Measurements from ENCODE around the gene TBL2.
A peak's percentile ranks its signal among the peaks of the same experiment; 100 is the strongest.
"Not testable (repeated sequence)": the region's sequence is repeated elsewhere in the genome, so short reads cannot be mapped to it uniquely, and the experiment has no call there.

The TBL2 gene

DNA sequence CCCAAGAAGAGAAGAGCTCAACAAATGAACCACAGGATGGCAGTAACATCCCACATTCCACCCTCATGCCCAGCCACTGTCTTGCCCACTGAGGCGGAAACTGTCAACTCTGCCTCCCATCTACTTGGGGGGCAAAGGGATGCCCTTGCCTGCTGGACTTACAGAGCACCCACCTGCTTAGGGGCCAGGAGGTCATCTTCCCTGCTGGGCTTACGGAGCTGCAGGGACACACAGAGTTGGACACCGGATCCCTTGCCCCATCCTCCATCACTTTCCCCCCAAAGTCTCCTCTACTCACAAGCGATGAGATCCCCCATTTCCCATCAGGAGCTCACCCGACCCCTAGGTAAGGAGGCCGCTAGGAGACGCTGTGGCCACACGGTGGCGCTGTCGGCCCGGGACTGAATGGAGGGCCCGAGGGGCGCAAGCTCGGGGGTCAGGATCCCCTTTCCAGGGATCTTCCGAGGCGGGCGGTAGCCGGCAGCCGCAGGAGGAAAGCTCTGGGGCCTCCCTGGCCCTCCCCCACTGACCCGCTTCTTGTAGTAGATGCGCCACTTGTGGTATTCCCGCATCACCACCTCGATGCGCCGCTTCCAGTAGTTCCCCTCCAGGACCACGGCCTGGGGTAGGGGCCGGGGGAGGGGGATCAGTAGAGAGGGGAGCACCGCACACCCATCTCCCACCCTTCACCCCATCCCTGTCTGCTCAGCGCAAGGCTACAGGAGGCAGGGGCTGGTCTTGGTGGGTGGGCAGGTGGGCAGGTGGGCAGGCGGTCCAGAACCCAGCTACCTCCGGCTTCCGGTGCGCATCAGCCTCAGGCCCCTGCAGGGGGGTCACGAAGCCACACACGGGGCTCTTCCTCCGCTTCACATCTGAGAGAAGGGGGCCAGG, 28.7 kb upstream of the TBL2 start:
- DNase-seq (ENCODE audit: extremely low read depth in 1 of 2, low read depth in 1 of 2) = peak; percentile 26 to 59

DNA sequence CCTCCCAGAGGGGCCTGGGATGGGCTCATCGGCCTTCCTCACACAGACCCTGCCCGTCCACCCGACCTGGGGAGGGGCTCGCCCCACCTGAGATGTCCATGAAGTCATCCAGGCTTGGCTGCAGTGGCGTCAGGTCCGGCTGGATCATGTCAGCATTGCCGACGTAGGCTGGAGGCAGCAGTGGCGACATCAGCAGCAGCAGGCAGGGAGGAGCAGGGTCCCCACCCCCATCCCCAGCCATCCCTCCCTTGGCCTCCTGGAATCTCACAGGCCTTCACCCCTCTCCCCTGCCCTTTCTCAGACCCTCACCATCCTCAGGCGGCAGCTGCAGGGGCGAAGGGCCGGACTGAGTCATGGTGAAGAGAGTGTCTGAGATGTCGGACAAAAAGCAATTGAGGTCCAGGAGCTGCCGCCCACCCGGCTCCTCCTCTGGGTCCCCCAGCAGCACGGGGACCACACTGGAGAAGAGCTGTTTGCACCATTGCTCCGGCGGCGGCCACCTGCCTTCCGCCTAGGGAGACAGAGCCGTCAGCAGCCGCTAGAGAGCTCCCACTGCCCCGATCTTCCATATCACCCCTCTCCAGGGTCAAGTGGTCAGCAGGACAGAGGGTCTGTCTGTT, 27.3 kb upstream of the TBL2 start:
- DNase-seq (ENCODE audit: extremely low read depth in 1 of 2, low read depth in 1 of 2) = no peak

DNA sequence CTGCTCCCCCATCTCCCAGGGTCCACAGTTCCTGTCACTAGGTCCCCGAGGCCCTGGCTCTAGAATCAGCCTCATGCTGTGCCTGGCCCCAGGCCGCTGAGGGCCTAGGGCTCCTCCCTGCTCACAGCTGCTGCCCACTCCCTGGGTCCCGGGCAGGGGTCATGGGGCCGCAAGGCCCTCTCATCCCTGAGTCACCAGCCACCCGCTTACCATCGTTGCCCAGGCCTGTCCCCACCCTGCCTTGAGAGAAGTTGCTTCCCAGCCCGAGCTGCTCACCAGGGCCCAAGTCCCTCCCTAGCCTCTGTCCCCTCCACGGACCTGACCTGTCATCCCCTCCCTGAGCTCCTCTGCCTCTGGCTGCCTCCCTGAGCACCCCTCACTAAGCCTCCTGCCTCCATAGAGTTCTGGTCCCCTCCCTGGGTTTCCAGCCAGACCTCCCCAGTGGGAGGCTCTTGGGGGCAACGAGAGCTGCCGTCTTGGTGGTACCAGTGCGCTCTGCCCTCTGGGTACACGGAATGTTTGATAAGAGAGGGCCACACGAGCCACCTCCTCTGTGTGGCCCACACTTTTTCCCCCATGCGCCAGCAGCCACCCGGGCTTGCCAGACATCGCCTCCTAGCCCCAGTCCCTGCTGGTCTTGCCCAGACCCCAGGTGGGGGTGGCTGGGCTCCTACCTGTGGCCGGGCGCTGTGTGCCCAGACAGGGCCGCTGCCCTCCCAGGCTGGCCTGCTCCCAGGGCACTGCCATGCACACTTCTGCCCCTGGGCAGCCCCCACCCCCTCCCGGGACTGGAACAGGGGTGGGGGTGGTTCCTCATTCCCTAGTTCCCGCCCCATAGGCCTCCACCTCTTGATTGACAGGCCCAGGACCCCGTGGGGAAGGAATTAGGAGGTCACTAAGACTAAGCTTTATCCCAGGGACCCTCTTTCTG, 24.6 kb upstream of the TBL2 start:
- no peak for DNase-seq (ENCODE audit: extremely low read depth in 1 of 2, low read depth in 1 of 2)

DNA sequence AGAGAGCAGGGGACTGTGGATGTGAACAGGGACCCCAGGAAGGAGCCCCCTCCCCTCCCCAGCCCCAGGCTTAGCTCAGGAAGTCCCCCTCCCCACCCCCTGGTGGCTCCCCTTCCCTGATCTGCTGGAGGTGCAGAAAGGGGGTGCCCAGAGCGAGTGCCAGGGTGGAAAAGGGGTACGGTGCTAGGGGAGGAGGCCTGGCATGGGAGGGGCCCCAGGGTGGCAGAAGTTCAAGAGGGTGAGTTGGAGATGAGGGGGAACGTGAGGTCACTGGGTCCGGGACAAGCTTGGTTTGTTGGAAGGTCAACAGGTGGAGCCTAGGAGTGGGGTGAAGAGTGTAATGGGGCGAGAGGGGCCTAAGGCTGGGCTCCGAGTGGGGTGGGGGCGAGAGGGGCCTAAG, 21.5 kb upstream of the TBL2 start:
- DNase-seq (ENCODE audit: extremely low read depth in 1 of 2, low read depth in 1 of 2) = no peak

DNA sequence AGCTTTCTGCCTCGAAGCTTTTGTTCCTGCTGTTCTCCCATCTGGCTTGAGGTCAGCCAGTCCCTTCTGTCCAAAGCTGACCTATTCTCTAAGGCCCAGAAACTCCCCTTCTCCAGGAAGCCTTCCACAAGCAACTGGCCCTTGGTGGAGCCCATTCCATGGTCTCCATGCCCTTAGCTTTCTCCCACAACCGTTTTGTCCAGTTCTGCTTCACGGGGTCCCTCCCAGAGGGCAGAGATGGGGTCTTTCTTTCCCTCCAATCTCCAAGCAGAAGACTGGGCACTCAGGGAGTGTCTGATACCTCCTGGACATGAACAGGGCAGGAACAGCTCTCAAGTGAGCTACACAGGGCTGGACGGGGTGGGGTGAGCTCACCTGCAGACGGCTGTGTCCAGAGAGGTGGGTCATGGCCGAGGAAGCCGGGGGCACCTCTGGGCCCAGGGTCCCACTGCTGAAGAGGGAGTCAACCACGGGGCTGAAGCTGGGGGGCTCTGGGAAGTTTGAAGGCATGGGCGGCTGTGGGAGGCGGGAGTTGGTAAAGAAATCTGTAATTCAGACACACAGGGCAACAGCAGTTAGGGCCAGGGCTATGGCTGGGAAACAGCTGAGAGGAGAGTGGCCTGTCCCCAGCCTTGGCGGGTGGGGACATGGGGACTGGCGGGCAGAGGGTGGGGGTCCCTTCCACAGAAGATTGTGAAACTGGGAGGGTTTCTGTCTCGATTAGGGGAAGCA, 20.9 kb upstream of the TBL2 start:
- DNase-seq (ENCODE audit: extremely low read depth in 1 of 2, low read depth in 1 of 2) = no peak

DNA sequence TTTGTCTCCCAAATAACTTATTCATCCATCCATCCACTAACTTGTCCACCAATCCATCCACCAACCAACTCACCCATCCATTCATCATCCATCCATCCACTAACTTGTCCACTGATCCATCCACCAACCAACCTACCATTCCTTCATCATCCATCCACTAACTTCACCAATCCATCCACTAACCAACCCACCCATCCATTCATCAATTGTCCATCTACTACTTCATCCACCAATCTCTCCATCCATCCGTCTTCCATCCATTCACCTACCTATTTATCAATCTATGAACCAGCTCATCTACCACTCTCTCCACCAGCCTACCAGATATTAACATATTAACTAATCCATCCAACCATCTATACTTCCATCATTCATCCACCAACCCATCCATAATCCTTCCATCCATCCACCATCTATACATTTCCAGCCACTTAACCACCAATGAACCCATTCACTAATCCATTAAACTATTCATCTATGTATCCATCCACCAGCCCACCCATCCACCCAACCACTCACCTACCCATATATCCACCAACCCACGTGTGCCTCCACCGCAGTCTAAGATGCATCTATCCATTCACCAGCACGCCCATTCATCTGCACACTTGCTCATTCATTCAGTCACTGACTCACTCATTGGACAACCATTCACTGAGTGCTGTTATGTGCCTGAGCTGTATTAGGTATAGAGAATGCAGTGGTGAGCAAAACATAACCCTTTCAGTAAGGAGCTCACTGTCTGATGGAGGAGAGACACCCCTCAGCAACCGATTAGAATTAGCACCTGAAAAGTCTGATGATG, 19.8 kb upstream of the TBL2 start:
- DNase-seq (ENCODE audit: extremely low read depth in 1 of 2, low read depth in 1 of 2) = no peak

DNA sequence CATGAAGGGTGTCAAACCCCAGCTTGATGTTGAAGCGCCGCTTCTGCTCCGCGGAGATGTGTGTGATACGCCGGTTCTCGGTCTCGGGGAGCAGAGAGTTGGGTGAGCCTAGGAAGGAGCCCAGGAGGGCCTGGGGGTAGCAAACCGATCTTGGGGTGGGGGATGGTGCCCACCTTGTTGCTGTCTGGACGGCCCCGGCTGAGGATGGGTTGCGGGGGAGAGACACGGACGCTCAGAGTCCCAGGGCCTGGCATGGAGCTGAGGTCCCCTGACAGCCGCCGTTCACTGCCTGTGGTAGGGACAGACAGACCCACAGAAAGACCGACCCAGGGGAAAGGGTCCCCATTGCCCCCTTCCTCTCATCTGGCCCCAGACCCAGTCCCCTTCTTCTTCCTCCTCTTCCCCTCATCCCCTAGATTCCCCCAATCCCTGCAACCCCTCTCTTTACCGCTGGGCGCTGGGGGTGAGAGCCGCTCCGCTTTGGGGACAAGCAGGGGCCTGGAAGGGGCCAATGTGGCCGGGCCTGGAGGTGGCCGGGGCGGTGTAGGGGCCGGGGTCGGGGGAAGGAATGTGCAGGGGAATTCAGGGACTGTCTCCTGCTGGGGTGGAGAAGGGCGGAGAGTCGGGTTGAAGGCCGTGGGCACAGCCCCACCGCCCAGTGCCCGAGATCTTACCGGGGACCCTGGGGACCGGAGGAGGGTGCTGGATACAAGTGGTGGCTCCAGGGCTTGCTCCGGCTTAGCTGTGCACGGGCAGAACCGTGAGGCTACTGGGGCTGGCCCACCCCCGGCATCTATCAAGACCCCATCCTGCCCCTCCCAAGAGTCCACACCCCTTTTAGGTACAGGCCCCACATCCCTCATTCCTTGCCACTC, 18.0 kb upstream of the TBL2 start:
- no peak for DNase-seq (ENCODE audit: extremely low read depth in 1 of 2, low read depth in 1 of 2)

DNA sequence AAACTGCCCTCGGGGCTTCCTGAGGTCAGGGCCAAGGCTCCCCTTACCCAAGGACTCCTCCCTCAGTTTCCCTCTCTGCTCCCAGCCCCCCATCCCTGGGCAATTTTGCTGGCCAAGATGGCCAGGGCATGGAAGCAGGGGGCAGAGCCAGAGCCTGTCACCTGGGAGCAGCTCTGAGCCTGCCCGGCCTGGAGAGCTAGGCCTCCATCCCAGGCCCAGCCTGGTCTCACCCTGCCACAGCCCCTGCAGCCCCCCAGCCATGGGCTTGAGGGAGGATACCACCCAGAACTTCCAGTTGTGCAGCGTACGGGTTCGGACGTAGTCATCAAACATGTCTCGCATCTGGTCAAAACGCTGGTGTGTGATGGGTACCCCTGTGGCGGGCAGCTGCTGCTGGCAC, 17.0 kb upstream of the TBL2 start:
- no peak for DNase-seq (ENCODE audit: extremely low read depth in 1 of 2, low read depth in 1 of 2)

DNA sequence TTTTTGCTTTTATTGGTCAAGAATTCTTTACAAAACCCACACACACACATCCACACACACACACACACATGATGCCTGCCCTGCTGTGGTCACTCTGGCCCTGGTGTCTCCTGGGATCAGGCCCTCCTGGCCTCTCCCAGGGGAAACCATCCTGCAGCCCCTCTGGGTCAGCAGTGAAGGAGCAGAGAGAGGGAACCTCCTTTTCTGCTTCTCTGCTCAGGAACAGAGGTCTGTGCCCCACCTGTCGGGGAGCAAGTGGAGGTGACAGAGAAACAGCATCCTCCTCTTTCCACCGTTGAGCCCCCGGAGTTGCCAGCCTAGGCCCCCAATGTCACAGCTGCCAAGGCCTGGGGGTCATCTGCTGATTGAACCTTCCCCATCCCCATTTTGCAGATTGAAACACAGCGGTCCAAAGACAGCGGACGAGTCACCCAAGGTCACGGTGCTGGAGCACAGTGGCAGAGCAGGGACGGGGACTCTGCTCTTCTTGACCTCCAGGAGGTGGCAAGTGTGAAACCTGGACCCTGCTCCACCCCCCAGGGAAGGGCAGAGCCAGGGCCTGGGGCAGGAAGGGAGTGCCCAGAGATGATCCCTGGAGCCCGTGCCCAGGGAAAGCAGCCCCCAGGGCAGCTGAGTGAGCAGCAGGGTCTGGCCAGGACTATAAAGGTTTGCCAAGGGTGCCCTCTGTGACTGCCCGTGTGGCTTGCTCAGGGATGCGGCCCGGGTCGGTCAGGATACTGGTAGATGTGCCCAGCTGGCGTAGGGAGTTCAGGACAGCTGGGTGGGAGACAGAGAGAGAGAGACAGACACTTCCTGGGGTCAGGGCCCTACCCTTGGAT, 15.0 kb upstream of the TBL2 start:
- no peak for DNase-seq (ENCODE audit: extremely low read depth in 1 of 2, low read depth in 1 of 2)

DNA sequence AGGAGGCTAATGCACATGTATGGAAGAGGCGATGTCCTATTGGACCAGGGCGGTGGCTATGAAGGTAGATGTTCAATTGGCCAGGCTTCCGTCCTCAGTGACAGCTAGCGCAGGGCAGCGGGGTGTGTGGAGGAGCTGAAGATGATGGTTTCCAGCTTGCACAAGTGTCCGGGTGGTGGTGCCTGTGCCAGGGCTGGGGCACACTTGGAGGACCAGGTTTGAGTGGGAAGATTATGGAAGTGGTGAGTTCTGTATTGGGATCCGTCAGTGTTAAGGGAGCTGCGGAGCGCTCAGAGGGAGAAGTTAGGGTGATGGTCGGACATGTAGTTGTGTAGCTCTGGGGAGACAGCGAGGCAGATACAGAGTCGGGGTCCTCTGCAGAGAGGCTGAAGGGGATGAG, 8.5 kb upstream of the TBL2 start:
- no peak for DNase-seq (ENCODE audit: extremely low read depth in 1 of 2, low read depth in 1 of 2)

DNA sequence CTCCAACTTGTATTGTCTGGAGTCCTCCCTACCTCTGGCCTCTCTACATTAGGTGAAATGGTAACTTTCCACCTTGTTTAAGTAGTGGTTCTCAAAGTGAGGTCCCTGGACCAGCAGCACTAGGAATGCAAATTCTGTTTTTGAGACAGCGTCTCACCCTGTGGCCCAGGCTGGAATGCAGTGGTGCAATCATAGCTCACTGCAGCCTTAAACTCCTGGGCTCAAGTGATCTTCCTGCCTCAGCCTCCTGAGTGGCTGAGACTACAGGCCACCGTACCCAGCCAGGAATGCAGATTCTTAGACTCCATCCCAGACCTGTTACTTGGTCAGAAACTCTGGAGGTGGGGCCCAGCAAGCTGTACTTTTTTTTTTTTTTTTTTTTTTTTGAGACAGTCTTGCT, 6.8 kb upstream of the TBL2 start:
- no peak for DNase-seq (ENCODE audit: extremely low read depth in 1 of 2, low read depth in 1 of 2)

DNA sequence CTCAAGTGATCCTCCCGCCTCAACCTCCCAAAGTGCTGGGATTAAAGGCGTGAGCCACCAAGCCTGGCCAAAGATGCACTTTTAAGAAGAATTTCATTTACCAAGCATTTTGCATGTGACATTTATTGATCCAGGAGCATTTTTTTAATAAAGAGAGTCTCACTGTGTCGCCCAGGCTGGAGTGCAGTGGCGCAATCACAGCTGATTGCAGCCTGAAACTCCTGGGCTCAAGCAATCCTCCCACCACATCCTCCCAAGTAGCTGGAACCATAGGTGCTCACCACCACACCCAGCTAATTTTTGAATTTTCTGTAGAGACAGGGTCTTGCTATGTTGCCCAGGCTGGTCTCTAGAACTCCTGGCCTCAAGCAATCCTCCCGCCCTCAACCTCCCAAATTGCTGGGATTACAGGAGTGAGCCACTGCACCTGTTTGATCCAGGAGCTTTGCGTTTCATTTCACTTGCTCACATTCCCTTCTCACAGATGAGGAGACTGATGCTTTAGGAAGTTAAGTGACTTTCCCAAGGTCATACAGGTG, 4.4 kb upstream of the TBL2 start:
- DNase-seq (ENCODE audit: extremely low read depth in 1 of 2, low read depth in 1 of 2) = no peak

DNA sequence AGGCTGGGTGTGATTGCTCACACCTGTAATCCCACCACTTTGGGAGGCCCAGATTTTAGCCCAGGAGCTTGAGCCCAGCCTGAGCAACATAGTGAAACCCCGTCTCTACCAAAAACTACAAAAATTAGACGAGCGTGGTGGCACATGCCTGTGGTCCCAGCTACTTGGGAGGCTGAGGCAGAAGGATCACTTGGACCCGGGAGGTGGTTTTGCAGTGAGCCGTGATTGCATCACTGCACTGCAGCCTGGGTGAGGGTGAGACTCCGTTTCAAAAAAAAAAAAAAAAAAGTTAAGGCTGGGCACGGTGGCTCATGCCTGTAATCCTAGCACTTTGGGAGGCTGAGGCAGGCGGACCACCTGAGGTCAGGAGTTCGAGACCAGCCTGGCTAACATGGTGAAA, 2.6 kb upstream of the TBL2 start:
- DNase-seq (ENCODE audit: extremely low read depth in 1 of 2, low read depth in 1 of 2) = not testable (repeated sequence)

DNA sequence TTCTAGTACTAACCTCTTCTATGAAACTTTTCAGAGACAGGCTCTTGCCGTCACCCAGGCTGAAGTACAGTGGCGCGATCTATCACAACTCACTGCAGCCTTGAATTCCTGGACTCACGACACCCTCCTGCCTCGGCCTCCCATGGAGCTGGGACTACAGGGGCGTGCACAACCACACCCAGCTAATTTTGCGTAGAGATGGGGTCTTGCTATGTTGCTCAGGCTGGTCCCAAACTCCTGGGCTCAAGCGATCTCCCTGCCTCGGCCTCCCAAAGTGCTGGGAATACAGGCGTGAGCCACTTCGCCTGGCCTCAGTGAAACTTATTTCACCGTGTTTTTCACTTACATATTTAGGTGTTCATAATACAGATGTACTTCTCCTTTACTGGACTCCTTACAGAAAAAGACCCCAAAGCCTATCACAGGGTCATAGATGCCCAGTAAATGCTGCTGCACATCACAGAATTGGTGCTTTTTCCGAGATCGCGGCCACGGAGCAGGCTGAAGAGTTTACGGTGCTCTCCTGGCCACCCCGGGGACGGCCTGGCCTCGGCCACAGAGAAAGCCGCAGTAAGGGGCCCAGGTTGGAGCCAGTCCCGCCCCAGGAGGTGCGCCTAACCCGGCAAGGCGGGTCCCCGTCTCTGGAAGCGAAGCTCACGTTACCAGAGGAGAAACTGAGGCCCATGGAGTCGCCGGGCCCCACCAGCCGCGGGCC, 595 bp downstream of the TBL2 start:
- no peak for DNase-seq (ENCODE audit: extremely low read depth in 1 of 2, low read depth in 1 of 2)

DNA sequence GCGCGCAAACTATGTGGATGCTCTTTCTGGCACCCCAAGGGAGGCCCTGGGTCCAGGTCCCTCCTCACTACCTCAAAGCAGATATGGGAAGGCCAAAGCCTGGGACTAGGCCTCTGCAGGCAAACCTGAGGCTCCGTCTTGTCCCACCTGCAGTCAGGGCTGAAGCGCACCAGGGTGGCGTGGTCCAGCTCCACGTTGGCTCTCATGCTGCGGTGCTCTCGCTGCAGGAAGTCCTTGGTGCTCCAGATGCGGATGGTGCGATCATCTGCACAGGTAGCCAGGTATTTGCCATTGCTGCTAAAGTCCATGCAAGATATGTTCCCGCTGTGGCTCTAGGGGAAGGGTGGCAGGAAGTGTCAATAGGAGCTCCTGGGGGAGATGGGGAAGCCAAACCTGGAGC, 4.6 kb downstream of the TBL2 start:
- DNase-seq (ENCODE audit: extremely low read depth in 1 of 2, low read depth in 1 of 2) = no peak

DNA sequence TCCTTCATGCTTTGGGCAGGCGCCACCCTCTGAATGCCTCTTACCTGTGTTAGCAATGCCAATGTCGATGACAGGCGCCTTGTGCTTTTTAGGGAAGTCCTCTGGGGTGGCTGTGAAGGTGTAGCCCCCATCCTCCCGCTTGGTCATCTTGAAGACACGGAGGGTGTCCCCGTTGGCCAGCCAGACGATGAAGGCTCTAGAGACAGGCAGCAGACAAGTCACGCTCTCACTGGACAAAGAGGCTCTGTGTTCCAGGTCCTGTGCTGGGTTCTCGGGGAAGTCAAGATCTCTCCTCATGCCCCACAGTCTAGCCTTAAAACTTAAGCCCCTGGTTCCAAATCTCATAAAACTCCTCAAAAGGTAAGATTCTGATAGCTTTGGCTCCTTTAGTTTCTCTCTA, 5.1 kb downstream of the TBL2 start:
- DNase-seq (ENCODE audit: extremely low read depth in 1 of 2, low read depth in 1 of 2) = no peak

DNA sequence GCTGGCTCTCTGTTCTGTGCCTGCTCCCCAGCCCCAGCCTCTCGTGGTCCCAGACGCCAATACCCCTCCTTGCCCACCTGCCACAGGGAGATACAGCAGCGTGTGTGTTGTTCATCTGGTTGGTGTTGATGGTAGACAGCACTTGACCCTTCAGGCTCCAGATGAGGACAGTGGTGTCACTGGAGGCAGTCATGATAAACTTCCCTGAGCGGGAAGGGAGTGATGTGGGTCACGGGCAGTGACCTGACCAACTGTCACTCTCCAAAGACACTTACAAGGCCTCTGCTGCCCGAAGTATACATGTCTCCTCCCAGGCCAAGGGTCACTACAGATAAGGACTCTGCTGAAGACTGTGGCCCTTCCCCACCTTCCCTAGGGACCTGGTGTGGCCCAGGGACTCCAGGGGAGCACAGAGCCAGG, 5.6 kb downstream of the TBL2 start:
- no peak for DNase-seq (ENCODE audit: extremely low read depth in 1 of 2, low read depth in 1 of 2)
